Aorta (tissue), 5 donors: ENCODE data around the gene HDAC9. TPM values are rescaled to one million over a fixed set of nuclear protein-coding genes. Genes with fewer than 3 reads are reported as not detected.

Experiments
- ATAC-seq: fragments of 200-7000 bp; cut with Tn5 transposase; one replicate; pipeline ENCODE4 v1.9.1; 2022; ENCODE audit warnings: moderate library complexity; ENCODE audit not compliant: low FRiP score
- DNase-seq, 2 donors: peaks; one replicate each; pipeline ENCODE4 v3.0.0-alpha.2; 2020
- H3K27ac ChIP-seq, 2 donors: one replicate each; pipeline ENCODE4 v1.5.1; 2013; ENCODE audit warnings: low read length in 2 of 2, mild to moderate bottlenecking in 2 of 2, moderate library complexity in 2 of 2, control low read depth in 1 of 2, inconsistent platforms in 1 of 2, low read depth in 1 of 2
- H3K27me3 ChIP-seq, 2 donors: one replicate each; pipeline ENCODE4 v1.6.1; 2013; ENCODE audit warnings: control low read depth in 1 of 2, low read length in 1 of 2, mild to moderate bottlenecking in 1 of 2, moderate library complexity in 1 of 2; ENCODE audit not compliant: insufficient read depth in 2 of 2, control insufficient read depth in 1 of 2
- H3K36me3 ChIP-seq, 2 donors: one replicate each; pipeline ENCODE4 v1.6.1; 2013; ENCODE audit warnings: control low read depth in 1 of 2, low read length in 1 of 2, mild to moderate bottlenecking in 1 of 2; ENCODE audit not compliant: insufficient read depth in 2 of 2, control insufficient read depth in 1 of 2
- H3K4me1 ChIP-seq, 2 donors: one replicate each; pipeline ENCODE4 v1.6.1; 2013; ENCODE audit warnings: low read length in 2 of 2, control low read depth in 1 of 2, mild to moderate bottlenecking in 1 of 2, moderate library complexity in 1 of 2; ENCODE audit not compliant: insufficient read depth in 2 of 2, control insufficient read depth in 1 of 2
- H3K4me3 ChIP-seq, 2 donors: one replicate each; pipeline ENCODE4 v1.5.1; 2013; ENCODE audit warnings: low read length in 2 of 2, control low read depth in 1 of 2, mild to moderate bottlenecking in 1 of 2
- H3K9me3 ChIP-seq: one replicate; pipeline ENCODE4 v1.6.1; 2013; ENCODE audit warnings: mild to moderate bottlenecking, low read length; ENCODE audit not compliant: control insufficient read depth
- WGBS, 2 donors: extraction: QIAGEN DNeasy Blood & Tissue Kit; methylation state at CpG; one replicate each; pipeline ENCODE4 v1.1.7; 2013; 5-methylcytosine and 5-hydroxymethylcytosine counted together
- intact Hi-C, 2 donors: fragments of 100-400 bp; cut with DNase I; formaldehyde crosslinking; loops; one replicate each; pipeline versions ENCODE4 v1.14.2 to v1.15.0; 2022
- polyA plus RNA-seq, 2 donors: library from polyadenylated mRNA; stranded (reverse); fragments of 200-250 nt; gene quantifications; one replicate each; pipeline ENCODE4 v1.2.3, GENCODE V29; 2013
- total RNA-seq, 2 donors: library from RNA; stranded (reverse); fragmentation: NEBNext Ultra II Directional; extraction: Animal tissue kit (Norgen Biotek cat#: 25700); gene quantifications; one replicate each; pipeline ENCODE4 v1.2.1, GENCODE V29; 2021
- donor health status: healthy with polysubstance abuse.
- donor health status: Bipolar disorder and iron deficiency.
- donor health status: DM: no; HTN: no; CAD: no.
- donor health status: DM: no; HTN: no; CAD: no.
- donor health status: DM: yes; HTN: yes; CAD: no.

Gene HDAC9
- total and polyA plus RNA-seq, 4 donors, result 9.1 to 122 (median 31.2) TPM

DNA sequence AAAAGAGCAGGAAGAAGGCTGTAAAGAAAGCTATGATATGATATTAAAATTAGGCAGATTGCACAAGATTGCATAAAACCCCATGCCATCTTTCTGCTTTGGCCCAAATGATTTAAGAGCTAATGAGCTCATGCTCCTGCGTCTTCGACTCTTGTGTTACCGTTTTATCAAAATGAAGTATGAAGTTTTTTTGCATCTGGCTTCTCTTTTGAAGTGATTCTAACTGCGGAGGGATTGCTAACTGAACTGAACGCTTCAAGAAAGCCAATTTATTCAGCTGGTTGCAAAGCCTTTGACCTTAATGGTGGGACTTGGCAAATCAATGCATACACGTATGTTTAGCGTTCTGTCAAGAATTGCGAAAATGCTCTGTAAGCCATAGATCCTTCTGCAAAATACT, 339.0 kb downstream of the HDAC9 start:
- H3K36me3 ChIP-seq, result peaks cover 0 to 3% of the 10 kb centered on the region in 2 donors
- no peak overlapping the region for H3K27ac ChIP-seq
- WGBS, 2 donors, result 93 to 95% methylated on average over 8 of the region's 8 CpGs
- DNase-seq, result no peak
- no peaks in the 10 kb centered on the region for H3K9me3 ChIP-seq
- no peaks in the 10 kb centered on the region for H3K4me1 ChIP-seq
- H3K27me3 ChIP-seq, result no peaks in the 10 kb centered on the region
- ATAC-seq, result no peak
- intact Hi-C loops, result no loop called here
- no peak overlapping the region for H3K4me3 ChIP-seq

DNA sequence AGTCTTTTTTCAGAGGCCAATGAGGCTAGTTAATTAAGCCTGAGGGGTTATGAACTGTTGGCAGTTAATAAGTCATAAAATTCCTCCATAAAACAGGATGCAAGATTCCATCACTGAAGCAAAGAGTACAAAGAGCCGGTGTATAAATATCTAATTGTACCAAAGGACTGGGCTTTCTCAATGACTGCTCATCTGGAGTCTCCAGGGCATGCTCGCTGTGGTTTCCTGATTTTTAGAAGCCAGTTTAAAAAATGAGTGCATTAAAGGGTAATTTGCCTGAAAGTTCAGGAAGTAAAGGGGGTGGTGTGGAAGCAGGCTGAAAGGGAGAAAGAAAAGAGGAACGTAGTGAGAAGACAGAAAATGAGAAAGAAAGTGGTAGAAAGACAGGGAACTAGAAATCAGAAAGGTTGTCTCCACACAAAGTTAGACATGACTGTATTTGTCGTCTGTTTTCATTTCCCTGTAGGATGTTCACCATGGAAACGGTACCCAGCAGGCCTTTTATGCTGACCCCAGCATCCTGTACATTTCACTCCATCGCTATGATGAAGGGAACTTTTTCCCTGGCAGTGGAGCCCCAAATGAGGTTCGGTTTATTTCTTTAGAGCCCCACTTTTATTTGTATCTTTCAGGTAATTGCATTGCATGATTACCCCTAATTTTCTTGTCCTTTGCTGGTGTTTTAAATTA, 339.6 kb downstream of the HDAC9 start:
- no peak for DNase-seq
- no peak for ATAC-seq
- Histone ChIP-seq H3K4me3 (no peak overlapping the region), H3K9me3 (no peaks in the 10 kb centered on the region), H3K27me3 (no peaks in the 10 kb centered on the region), H3K27ac (no peak overlapping the region), H3K4me1 (no peaks in the 10 kb centered on the region), H3K36me3 (peaks cover 0 to 3% of the 10 kb centered on the region in 2 donors)
- intact Hi-C loops, result no loop called here
- WGBS, 2 donors, result 87 to 89% methylated on average over 7 of the region's 7 CpGs

DNA sequence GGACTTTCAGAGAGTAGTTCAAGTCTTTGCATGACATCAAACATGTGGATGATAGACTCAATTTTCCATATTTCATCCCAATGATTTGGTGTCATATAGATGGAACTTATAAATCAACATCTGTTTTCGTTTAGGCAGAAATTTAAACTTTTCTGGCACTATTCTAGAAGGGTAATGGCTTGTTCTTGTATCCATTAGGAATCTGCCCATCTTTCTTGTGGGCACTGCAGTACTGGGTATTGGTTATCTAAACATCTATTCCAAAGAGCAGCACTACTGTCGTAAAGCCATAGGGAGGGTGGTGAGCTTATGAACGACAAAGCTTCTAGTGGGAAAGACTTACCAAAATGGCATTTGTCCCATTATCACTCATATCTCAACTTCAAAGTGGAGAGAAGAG, 348.4 kb downstream of the HDAC9 start:
- H3K9me3 ChIP-seq, result no peaks in the 10 kb centered on the region
- intact Hi-C loops, result no loop called here
- no peaks in the 10 kb centered on the region for H3K27me3 ChIP-seq
- H3K4me3 ChIP-seq, result no peak overlapping the region
- DNase-seq, result no peak
- no peaks in the 10 kb centered on the region for H3K4me1 ChIP-seq
- no peaks in the 10 kb centered on the region for H3K36me3 ChIP-seq
- no peak for ATAC-seq
- no peak overlapping the region for H3K27ac ChIP-seq
- 67 to 72% methylated on average over 3 of the region's 3 CpGs for WGBS, 2 donors

DNA sequence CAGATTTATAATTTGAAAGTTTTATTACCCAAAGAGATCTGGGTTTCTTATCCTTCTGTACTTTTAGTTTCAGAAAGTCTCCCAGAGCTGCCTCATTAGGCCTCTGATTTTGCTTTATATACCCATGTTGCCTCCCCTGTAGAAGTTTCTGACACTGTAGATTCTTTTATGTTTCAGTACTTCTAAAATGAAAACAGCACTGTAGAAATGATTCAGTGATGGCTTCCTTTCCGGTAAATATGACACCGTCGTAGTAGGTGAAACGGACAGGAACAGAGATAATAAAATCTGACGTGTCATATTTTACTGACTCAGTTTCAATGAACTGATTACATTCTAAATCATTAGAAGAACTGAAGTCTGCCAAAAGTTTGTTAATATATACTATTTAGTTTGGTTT, 349.2 kb downstream of the HDAC9 start:
- no peak for ATAC-seq
- DNase-seq, result no peak
- Histone ChIP-seq H3K36me3 (no peaks in the 10 kb centered on the region), H3K4me1 (no peaks in the 10 kb centered on the region), H3K27me3 (no peaks in the 10 kb centered on the region), H3K9me3 (no peaks in the 10 kb centered on the region), H3K4me3 (no peak overlapping the region), H3K27ac (no peak overlapping the region)
- intact Hi-C loops, result no loop called here
- WGBS, 2 donors, result 94 to 97% methylated on average over 5 of the region's 5 CpGs

DNA sequence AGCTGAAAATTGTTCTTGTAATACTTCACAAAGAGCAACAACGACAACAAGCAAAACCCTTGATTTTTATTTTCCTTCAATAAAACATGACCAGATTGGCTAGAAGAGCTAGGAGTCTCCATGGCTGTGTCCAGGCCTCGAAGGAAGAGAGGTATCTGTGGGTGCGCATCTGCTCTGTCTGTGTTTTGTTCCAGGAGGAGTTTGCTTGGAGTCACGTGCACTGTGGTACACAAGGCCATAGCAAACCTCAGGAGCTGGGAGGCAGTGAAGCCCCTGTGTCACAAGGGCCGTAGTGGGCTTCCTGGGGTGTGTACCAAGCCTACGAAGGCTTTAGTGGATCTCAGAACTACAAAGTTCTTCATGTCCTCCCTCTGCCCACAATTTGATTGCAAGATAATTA, 350.2 kb downstream of the HDAC9 start:
- ATAC-seq, result peak; percentile 57
- Histone ChIP-seq H3K9me3 (no peaks in the 10 kb centered on the region), H3K4me1 (no peaks in the 10 kb centered on the region), H3K4me3 (no peak overlapping the region), H3K27me3 (no peaks in the 10 kb centered on the region), H3K27ac (no peak overlapping the region), H3K36me3 (no peaks in the 10 kb centered on the region)
- intact Hi-C loops, result no loop called here
- no peak for DNase-seq
- WGBS, 2 donors, result 94 to 98% methylated on average over 6 of the region's 6 CpGs

DNA sequence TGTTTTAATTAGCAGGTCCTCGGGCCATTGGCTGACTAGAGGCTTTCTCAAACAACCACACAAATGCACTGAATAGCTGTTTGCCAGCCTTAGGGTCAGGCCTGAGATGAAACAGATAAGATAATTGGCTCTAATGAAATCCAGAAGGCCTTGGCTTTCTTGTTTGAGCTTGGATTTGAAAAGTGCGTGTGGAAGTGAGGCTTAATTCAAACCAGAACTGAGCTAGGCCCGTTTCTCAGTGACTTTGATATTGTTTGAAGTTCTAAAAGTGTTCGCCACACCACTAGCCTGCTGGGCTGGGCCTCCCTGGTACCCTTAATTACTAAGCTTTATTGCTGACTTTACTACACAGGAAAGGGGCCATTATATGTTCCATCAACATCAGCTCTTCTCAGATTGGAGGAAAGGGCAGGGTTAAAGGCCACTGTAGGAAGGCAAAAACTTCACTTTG, 351.2 kb downstream of the HDAC9 start:
- Histone ChIP-seq H3K36me3 (no peaks in the 10 kb centered on the region), H3K4me1 (no peaks in the 10 kb centered on the region), H3K27me3 (no peaks in the 10 kb centered on the region), H3K27ac (no peak overlapping the region), H3K9me3 (no peaks in the 10 kb centered on the region), H3K4me3 (no peak overlapping the region)
- intact Hi-C loops, result no loop called here
- DNase-seq (no peak), ATAC-seq (peak; percentile 24)
- 91 to 92% methylated on average over 4 of the region's 4 CpGs for WGBS, 2 donors

DNA sequence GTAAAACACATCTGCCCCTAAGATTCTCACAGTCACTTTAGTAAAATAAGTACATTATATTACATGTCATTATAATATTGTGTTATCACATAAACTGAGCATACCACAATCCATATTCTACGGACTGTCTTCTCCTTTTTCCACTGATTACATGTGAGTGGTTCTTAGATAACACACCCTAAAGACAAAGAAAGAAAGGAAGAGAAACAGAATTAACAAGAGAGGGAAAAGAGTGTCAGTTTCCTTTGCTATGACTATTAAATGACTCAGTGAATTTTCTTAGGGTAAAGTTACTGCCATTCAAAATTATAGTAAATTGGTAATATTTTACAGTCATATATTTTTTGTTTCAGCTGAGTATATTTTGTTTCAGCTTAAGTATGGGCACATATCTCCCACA, 353.6 kb downstream of the HDAC9 start:
- no peaks in the 10 kb centered on the region for H3K27me3 ChIP-seq
- no peaks in the 10 kb centered on the region for H3K4me1 ChIP-seq
- no peak for DNase-seq
- H3K27ac ChIP-seq, result no peak overlapping the region
- H3K9me3 ChIP-seq, result no peaks in the 10 kb centered on the region
- ATAC-seq, result no peak
- H3K4me3 ChIP-seq, result no peak overlapping the region
- no peaks in the 10 kb centered on the region for H3K36me3 ChIP-seq
- 89 to 91% methylated on average over 1 of the region's 1 CpG for WGBS, 2 donors
- intact Hi-C loops, result no loop called here

DNA sequence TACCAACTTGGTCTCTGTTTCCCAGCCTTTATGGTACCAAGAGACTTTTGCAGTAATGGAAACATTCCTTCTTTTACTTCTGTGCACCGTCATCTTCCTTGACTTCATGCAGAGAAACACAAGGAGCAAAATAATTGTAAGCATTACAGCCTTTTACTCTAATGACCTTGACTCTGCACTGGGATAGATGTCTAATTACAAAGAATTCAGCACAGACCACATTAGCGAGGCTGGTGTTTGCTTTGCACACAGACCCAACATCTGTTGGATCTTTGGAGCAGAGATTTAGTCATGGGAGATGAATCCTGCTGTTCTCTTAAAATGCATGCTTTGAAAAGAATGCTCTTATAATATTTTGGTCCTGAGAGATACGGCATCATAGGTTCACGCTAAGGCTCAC, 360.2 kb downstream of the HDAC9 start:
- H3K4me1 ChIP-seq, result peaks cover 0 to 2% of the 10 kb centered on the region in 2 donors
- no peaks in the 10 kb centered on the region for H3K9me3 ChIP-seq
- WGBS, 2 donors, result 87 to 91% methylated on average over 4 of the region's 4 CpGs
- ATAC-seq (no peak), DNase-seq (no peak)
- intact Hi-C loops, result no loop called here
- H3K4me3 ChIP-seq, result no peak overlapping the region
- no peaks in the 10 kb centered on the region for H3K36me3 ChIP-seq
- no peak overlapping the region for H3K27ac ChIP-seq
- H3K27me3 ChIP-seq, result no peaks in the 10 kb centered on the region

DNA sequence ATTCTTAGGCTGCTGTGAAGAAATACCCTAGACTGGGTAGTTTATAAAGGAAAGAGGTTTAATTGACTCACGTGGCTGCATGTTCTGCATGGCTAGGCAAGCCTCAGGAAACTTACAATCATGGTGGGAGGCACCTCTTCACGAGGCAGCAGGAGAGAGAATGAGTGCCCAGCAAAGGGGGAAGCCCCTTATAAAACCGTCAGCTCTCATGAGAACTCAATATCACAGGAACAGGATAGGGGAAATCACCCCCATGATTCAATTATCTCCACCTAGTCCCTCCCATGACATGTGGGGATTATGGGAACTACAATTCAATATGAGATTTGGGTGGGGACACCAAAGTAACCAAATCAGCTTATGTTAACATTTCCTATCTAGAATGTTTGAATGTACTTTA, 362.7 kb downstream of the HDAC9 start:
- Histone ChIP-seq H3K36me3 (no peaks in the 10 kb centered on the region), H3K27me3 (no peaks in the 10 kb centered on the region), H3K4me1 (peaks cover 0 to 2% of the 10 kb centered on the region in 2 donors), H3K4me3 (no peak overlapping the region), H3K9me3 (no peaks in the 10 kb centered on the region), H3K27ac (no peak overlapping the region)
- ATAC-seq (no peak), DNase-seq (no peak)
- intact Hi-C loops, result no loop called here
- WGBS, 2 donors, result 95% methylated on average over 3 of the region's 3 CpGs
